Breast epithelium (tissue), 3 donors: ENCODE results near the gene DOCK11.

Experiments
- CTCF ChIP-seq, 3 donors: fragments of 450-650 bp; IDR thresholded peaks; one replicate each; pipeline ENCODE4 v1.5.1; 2016 to 2017; ENCODE audit warnings: antibody characterized with exemption in 3 of 3, mild to moderate bottlenecking in 3 of 3, moderate library complexity in 3 of 3
- POLR2A ChIP-seq: fragments of 450-650 bp; IDR thresholded peaks from one replicate; pipeline ENCODE4 v1.6.1; 2016; ENCODE audit warnings: antibody characterized with exemption, mild to moderate bottlenecking, moderate library complexity

DNA sequence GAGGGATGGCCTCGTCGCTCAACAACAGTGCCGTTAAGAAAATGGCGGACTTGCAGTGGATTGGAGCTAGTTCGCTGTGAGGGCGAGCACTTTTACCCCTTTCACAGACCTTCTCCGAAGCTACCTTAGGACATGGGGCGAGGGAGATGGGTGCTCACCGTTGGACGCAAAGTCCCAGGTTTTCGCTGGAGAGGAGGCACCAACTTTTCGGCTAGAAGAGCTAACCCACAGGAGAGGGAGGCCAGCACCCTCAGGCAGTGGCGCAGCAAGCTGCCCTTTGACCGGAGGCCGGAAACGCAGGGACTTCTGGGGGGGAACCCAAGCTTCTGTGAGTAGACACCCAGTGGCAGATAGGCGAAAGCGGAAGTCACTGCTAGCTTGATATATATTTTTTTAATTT, 138.7 kb downstream of the DOCK11 start:
- no peak for TF ChIP-seq CTCF (IDR thresholded peaks at IDR 0.05)
- TF ChIP-seq POLR2A: no peak
